ENCODE data around the gene TRAF7. TPM values are rescaled to one million over a fixed set of nuclear protein-coding genes. Genes with fewer than 3 reads are reported as not detected.

TRAF7 gene
- total and polyA plus RNA-seq, 2 of the 13 experiments (the other 11 are each of a cell fraction or from before 2014, with no cell fraction given) = 47.9 to 65.6 TPM

DNA sequence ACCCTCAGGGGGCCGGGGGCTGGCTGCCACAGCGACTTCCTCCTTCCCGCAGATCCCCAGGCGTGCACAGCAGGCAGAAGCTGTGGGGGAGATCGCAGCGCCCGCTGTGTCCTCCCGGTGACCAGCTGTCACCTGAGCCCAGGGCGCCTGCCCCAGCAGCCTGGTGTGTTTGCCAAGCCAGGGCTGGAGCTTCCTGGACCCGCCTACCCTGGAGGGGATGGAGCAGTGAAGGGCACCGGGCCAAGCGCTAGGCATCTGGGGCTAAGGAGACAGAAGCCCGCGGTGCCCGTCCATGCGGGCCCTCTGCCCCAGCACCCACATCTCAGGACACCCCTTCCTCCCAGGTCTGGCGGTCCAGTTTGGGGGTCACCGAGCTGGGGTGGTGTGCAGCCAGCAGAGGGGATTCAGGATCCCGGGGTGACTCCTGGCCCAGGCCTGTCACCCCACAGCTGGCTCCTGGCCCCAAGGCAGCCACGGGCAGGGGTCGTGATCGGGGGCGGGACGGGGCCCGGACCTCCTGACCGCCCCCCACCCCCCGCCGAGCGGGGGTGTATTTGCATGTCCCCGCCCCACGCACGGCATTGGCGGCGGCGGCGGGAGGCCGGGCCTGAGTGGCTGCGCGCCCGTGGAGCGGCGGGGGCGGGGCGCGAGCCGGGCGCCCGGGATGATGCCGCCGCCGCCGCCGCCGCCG, 7.5 kb upstream of the TRAF7 start, which contains the start of gene RAB26 (continued):
- TF ChIP-seq SIN3B (IDR thresholded peaks at IDR 0.05; ENCODE audit: low read length) (no peak), HOXD1 (CRISPR knock-in tag; IDR thresholded peaks at IDR 0.05) (no peak), ZNF616 (CRISPR knock-in tag; IDR thresholded peaks at IDR 0.05; ENCODE audit: low read depth) (no peak), ZBTB7B (CRISPR knock-in tag; IDR thresholded peaks at IDR 0.05) (peak; percentile 57), ZNF788 (CRISPR knock-in tag; IDR thresholded peaks at IDR 0.05; ENCODE audit: borderline replicate concordance) (peak; percentile 69; the same call in 1 of the 2 replicates), RARA (CRISPR knock-in tag; IDR thresholded peaks at IDR 0.05) (peak; percentile 60; the same call in 1 of the 2 replicates), STAG1 (CRISPR knock-in tag; IDR thresholded peaks at IDR 0.05) (no peak), MAFG (CRISPR knock-in tag; IDR thresholded peaks at IDR 0.05) (no peak), PHF5A (CRISPR knock-in tag; IDR thresholded peaks at IDR 0.05; ENCODE audit: low read depth, unreplicated experiment) (no peak)
- TF ChIP-seq, protein P1, sequence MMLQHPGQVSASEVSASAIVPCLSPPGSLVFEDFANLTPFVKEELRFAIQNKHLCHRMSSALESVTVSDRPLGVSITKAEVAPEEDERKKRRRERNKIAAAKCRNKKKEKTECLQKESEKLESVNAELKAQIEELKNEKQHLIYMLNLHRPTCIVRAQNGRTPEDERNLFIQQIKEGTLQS (CRISPR knock-in tag; IDR thresholded peaks at IDR 0.05) = no peak
- TF ChIP-seq, protein P2, sequence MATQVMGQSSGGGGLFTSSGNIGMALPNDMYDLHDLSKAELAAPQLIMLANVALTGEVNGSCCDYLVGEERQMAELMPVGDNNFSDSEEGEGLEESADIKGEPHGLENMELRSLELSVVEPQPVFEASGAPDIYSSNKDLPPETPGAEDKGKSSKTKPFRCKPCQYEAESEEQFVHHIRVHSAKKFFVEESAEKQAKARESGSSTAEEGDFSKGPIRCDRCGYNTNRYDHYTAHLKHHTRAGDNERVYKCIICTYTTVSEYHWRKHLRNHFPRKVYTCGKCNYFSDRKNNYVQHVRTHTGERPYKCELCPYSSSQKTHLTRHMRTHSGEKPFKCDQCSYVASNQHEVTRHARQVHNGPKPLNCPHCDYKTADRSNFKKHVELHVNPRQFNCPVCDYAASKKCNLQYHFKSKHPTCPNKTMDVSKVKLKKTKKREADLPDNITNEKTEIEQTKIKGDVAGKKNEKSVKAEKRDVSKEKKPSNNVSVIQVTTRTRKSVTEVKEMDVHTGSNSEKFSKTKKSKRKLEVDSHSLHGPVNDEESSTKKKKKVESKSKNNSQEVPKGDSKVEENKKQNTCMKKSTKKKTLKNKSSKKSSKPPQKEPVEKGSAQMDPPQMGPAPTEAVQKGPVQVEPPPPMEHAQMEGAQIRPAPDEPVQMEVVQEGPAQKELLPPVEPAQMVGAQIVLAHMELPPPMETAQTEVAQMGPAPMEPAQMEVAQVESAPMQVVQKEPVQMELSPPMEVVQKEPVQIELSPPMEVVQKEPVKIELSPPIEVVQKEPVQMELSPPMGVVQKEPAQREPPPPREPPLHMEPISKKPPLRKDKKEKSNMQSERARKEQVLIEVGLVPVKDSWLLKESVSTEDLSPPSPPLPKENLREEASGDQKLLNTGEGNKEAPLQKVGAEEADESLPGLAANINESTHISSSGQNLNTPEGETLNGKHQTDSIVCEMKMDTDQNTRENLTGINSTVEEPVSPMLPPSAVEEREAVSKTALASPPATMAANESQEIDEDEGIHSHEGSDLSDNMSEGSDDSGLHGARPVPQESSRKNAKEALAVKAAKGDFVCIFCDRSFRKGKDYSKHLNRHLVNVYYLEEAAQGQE (IDR thresholded peaks at IDR 0.05; ENCODE audit: borderline replicate concordance in 1 of 2, low read depth in 1 of 2, low read length in 2 of 2) = no peak
- TF ChIP-seq, protein P3, sequence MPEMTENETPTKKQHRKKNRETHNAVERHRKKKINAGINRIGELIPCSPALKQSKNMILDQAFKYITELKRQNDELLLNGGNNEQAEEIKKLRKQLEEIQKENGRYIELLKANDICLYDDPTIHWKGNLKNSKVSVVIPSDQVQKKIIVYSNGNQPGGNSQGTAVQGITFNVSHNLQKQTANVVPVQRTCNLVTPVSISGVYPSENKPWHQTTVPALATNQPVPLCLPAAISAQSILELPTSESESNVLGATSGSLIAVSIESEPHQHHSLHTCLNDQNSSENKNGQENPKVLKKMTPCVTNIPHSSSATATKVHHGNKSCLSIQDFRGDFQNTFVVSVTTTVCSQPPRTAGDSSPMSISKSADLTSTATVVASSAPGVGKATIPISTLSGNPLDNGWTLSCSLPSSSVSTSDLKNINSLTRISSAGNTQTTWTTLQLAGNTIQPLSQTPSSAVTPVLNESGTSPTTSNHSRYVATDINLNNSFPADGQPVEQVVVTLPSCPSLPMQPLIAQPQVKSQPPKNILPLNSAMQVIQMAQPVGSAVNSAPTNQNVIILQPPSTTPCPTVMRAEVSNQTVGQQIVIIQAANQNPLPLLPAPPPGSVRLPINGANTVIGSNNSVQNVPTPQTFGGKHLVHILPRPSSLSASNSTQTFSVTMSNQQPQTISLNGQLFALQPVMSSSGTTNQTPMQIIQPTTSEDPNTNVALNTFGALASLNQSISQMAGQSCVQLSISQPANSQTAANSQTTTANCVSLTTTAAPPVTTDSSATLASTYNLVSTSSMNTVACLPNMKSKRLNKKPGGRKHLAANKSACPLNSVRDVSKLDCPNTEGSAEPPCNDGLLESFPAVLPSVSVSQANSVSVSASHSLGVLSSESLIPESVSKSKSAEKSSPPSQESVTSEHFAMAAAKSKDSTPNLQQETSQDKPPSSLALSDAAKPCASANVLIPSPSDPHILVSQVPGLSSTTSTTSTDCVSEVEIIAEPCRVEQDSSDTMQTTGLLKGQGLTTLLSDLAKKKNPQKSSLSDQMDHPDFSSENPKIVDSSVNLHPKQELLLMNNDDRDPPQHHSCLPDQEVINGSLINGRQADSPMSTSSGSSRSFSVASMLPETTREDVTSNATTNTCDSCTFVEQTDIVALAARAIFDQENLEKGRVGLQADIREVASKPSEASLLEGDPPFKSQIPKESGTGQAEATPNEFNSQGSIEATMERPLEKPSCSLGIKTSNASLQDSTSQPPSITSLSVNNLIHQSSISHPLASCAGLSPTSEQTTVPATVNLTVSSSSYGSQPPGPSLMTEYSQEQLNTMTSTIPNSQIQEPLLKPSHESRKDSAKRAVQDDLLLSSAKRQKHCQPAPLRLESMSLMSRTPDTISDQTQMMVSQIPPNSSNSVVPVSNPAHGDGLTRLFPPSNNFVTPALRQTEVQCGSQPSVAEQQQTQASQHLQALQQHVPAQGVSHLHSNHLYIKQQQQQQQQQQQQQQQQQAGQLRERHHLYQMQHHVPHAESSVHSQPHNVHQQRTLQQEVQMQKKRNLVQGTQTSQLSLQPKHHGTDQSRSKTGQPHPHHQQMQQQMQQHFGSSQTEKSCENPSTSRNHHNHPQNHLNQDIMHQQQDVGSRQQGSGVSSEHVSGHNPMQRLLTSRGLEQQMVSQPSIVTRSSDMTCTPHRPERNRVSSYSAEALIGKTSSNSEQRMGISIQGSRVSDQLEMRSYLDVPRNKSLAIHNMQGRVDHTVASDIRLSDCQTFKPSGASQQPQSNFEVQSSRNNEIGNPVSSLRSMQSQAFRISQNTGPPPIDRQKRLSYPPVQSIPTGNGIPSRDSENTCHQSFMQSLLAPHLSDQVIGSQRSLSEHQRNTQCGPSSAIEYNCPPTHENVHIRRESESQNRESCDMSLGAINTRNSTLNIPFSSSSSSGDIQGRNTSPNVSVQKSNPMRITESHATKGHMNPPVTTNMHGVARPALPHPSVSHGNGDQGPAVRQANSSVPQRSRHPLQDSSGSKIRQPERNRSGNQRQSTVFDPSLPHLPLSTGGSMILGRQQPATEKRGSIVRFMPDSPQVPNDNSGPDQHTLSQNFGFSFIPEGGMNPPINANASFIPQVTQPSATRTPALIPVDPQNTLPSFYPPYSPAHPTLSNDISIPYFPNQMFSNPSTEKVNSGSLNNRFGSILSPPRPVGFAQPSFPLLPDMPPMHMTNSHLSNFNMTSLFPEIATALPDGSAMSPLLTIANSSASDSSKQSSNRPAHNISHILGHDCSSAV (CRISPR knock-in tag; IDR thresholded peaks at IDR 0.05; ENCODE audit: borderline replicate concordance) = no peak
- TF ChIP-seq, protein P4, sequence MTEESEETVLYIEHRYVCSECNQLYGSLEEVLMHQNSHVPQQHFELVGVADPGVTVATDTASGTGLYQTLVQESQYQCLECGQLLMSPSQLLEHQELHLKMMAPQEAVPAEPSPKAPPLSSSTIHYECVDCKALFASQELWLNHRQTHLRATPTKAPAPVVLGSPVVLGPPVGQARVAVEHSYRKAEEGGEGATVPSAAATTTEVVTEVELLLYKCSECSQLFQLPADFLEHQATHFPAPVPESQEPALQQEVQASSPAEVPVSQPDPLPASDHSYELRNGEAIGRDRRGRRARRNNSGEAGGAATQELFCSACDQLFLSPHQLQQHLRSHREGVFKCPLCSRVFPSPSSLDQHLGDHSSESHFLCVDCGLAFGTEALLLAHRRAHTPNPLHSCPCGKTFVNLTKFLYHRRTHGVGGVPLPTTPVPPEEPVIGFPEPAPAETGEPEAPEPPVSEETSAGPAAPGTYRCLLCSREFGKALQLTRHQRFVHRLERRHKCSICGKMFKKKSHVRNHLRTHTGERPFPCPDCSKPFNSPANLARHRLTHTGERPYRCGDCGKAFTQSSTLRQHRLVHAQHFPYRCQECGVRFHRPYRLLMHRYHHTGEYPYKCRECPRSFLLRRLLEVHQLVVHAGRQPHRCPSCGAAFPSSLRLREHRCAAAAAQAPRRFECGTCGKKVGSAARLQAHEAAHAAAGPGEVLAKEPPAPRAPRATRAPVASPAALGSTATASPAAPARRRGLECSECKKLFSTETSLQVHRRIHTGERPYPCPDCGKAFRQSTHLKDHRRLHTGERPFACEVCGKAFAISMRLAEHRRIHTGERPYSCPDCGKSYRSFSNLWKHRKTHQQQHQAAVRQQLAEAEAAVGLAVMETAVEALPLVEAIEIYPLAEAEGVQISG (CRISPR knock-in tag; IDR thresholded peaks at IDR 0.05) = peak; percentile 44; the same call in 1 of the 2 replicates
